SK-N-SH treated with all-trans-retinoic acid at 6 μM for 48 hours (cell line): ENCODE measurements around the gene ARID3A.

ENCODE experiments used
- ATAC-seq: fragments of 200-7000 bp; cut with Tn5 transposase; 3 replicates; pipeline ENCODE4 v1.9.1; 2020; ENCODE audit warnings: mild to moderate bottlenecking, moderate library complexity
- ARNTL ChIP-seq: fragments of 450-650 bp; formaldehyde crosslinking; IDR thresholded peaks from 2 replicates; pipeline ENCODE4 v1.5.0; 2020; ENCODE audit warnings: low read depth, mild to moderate bottlenecking, moderate library complexity, borderline replicate concordance
- BACH2 ChIP-seq: fragments of 250-450 bp; sonication (Bioruptor Pico); IDR thresholded peaks from 2 replicates; pipeline ENCODE4 v1.9.0; 2021; ENCODE audit warnings: mild to moderate bottlenecking, borderline replicate concordance
- ESRRG ChIP-seq: fragments of 250-450 bp; sonication (Bioruptor Pico); IDR thresholded peaks from 2 replicates; pipeline ENCODE4 v1.6.1; 2021; ENCODE audit warnings: mild to moderate bottlenecking
- GLIS3 ChIP-seq: fragments of 250-450 bp; sonication (Bioruptor Pico); IDR thresholded peaks from 2 replicates; pipeline ENCODE4 v1.5.0; 2020; ENCODE audit warnings: mild to moderate bottlenecking, moderate library complexity
- ISL1 ChIP-seq: fragments of 250-450 bp; sonication (Bioruptor Pico); IDR thresholded peaks from 2 replicates; pipeline ENCODE4 v2.1.2; 2022; ENCODE audit warnings: mild to moderate bottlenecking, moderate library complexity
- OSR1 ChIP-seq: fragments of 250-450 bp; sonication (Bioruptor Pico); IDR thresholded peaks from 2 replicates; pipeline ENCODE4 v1.8.0; 2022; ENCODE audit warnings: moderate library complexity, mild to moderate bottlenecking, inconsistent platforms
- PPARA ChIP-seq: fragments of 250-450 bp; sonication (Bioruptor Pico); IDR thresholded peaks from 2 replicates; pipeline ENCODE4 v1.5.0; 2020; ENCODE audit warnings: mild to moderate bottlenecking, borderline replicate concordance
- TCF4 ChIP-seq: fragments of 250-450 bp; sonication (Bioruptor Pico); IDR thresholded peaks from 2 replicates; pipeline ENCODE4 v1.8.0; 2021; ENCODE audit warnings: mild to moderate bottlenecking, moderate library complexity, borderline replicate concordance
- TOX ChIP-seq: fragments of 250-450 bp; sonication (Bioruptor Pico); IDR thresholded peaks from 2 replicates; pipeline ENCODE4 v1.8.0; 2021; ENCODE audit warnings: mild to moderate bottlenecking, moderate library complexity, borderline replicate concordance
- ZC3H10 ChIP-seq: fragments of 250-450 bp; sonication (Bioruptor Pico); IDR thresholded peaks from 2 replicates; pipeline ENCODE4 v1.5.1; 2021; ENCODE audit warnings: mild to moderate bottlenecking, moderate library complexity
- ZFP3 ChIP-seq: fragments of 250-450 bp; sonication (Bioruptor Pico); IDR thresholded peaks from 2 replicates; pipeline ENCODE4 v1.5.0; 2020; ENCODE audit warnings: mild to moderate bottlenecking, moderate library complexity
- ZFP30 ChIP-seq: fragments of 450-650 bp; formaldehyde crosslinking; IDR thresholded peaks from 2 replicates; pipeline ENCODE4 v1.5.0; 2022; ENCODE audit warnings: mild to moderate bottlenecking, moderate library complexity
- ZNF565 ChIP-seq: fragments of 450-650 bp; formaldehyde crosslinking; conservative IDR thresholded peaks from 2 replicates; pipeline ENCODE4 v1.5.0; 2020; ENCODE audit warnings: low read depth, mild to moderate bottlenecking, moderate library complexity
- ZNF70 ChIP-seq: fragments of 450-650 bp; formaldehyde crosslinking; IDR thresholded peaks from 2 replicates; pipeline ENCODE4 v1.5.0; 2020; ENCODE audit warnings: mild to moderate bottlenecking, moderate library complexity
- ZNF8 ChIP-seq: fragments of 450-650 bp; formaldehyde crosslinking; IDR thresholded peaks from 2 replicates; pipeline ENCODE4 v1.5.0; 2020; ENCODE audit warnings: mild to moderate bottlenecking, moderate library complexity
- TF ChIP-seq, protein P1 (sequence below): fragments of 250-450 bp; sonication (Bioruptor Pico); IDR thresholded peaks from 2 replicates; pipeline ENCODE4 v1.8.0; 2020; ENCODE audit warnings: mild to moderate bottlenecking, moderate library complexity, borderline replicate concordance
- TF ChIP-seq, protein P2 (sequence below): fragments of 250-450 bp; sonication (Bioruptor Pico); IDR thresholded peaks from 2 replicates; pipeline ENCODE4 v1.8.0; 2021; ENCODE audit warnings: low read depth, mild to moderate bottlenecking, moderate library complexity, borderline replicate concordance
- TF ChIP-seq, protein P3 (sequence below): fragments of 250-450 bp; sonication (Bioruptor Pico); IDR thresholded peaks from 2 replicates; pipeline ENCODE4 v1.5.1; 2020; ENCODE audit warnings: low read depth, mild to moderate bottlenecking, moderate library complexity
- TF ChIP-seq, protein P4 (sequence below): fragments of 250-450 bp; sonication (Bioruptor Pico); IDR thresholded peaks from 2 replicates; pipeline ENCODE4 v1.5.1; 2021; ENCODE audit warnings: mild to moderate bottlenecking, moderate library complexity

Gene ARID3A

DNA sequence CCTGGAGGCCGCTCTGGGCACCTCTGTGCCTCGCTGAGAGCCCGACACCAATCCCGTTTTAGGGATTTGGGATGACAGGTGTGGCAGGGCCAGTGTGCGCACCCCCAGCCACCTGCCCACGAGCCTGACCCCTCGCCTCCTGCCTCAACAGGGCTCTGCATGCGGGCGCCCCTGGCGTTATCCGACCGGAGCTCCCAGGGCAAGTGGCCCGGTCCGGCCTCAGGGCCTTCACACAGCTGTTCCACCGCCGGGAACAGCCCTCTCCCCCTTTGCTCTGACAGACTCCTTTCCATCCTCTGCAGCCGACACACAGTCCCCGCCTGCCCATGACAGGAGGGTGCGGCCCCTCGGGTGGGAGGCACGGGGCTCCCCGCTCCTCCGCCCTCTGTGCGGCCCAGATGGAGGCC, 51.2 kb downstream of the ARID3A start:
- peak; percentile 15; the same call in 2 of the 3 replicates for ATAC-seq
- no peak for TF ChIP-seq TCF4 (CRISPR knock-in tag)
- no peak for TF ChIP-seq GLIS3 (CRISPR knock-in tag)
- no peak for TF ChIP-seq ESRRG (CRISPR knock-in tag)
- no peak for TF ChIP-seq BACH2 (CRISPR knock-in tag)
- TF ChIP-seq ZNF70 (CRISPR knock-in tag) = no peak
- TF ChIP-seq, protein P1, sequence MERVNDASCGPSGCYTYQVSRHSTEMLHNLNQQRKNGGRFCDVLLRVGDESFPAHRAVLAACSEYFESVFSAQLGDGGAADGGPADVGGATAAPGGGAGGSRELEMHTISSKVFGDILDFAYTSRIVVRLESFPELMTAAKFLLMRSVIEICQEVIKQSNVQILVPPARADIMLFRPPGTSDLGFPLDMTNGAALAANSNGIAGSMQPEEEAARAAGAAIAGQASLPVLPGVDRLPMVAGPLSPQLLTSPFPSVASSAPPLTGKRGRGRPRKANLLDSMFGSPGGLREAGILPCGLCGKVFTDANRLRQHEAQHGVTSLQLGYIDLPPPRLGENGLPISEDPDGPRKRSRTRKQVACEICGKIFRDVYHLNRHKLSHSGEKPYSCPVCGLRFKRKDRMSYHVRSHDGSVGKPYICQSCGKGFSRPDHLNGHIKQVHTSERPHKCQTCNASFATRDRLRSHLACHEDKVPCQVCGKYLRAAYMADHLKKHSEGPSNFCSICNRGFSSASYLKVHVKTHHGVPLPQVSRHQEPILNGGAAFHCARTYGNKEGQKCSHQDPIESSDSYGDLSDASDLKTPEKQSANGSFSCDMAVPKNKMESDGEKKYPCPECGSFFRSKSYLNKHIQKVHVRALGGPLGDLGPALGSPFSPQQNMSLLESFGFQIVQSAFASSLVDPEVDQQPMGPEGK (CRISPR knock-in tag) = no peak
- no peak for TF ChIP-seq TOX (CRISPR knock-in tag)
- TF ChIP-seq ZFP30 (CRISPR knock-in tag) = no peak
- no peak for TF ChIP-seq PPARA (CRISPR knock-in tag)
- TF ChIP-seq, protein P2, sequence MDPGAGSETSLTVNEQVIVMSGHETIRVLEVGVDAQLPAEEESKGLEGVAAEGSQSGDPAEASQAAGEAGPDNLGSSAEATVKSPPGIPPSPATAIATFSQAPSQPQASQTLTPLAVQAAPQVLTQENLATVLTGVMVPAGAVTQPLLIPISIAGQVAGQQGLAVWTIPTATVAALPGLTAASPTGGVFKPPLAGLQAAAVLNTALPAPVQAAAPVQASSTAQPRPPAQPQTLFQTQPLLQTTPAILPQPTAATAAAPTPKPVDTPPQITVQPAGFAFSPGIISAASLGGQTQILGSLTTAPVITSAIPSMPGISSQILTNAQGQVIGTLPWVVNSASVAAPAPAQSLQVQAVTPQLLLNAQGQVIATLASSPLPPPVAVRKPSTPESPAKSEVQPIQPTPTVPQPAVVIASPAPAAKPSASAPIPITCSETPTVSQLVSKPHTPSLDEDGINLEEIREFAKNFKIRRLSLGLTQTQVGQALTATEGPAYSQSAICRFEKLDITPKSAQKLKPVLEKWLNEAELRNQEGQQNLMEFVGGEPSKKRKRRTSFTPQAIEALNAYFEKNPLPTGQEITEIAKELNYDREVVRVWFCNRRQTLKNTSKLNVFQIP (CRISPR knock-in tag) = no peak
- TF ChIP-seq, protein P3, sequence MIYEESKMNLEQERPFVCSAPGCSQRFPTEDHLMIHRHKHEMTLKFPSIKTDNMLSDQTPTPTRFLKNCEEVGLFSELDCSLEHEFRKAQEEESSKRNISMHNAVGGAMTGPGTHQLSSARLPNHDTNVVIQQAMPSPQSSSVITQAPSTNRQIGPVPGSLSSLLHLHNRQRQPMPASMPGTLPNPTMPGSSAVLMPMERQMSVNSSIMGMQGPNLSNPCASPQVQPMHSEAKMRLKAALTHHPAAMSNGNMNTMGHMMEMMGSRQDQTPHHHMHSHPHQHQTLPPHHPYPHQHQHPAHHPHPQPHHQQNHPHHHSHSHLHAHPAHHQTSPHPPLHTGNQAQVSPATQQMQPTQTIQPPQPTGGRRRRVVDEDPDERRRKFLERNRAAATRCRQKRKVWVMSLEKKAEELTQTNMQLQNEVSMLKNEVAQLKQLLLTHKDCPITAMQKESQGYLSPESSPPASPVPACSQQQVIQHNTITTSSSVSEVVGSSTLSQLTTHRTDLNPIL (CRISPR knock-in tag) = no peak
- TF ChIP-seq ZFP3 (CRISPR knock-in tag) = no peak
- no peak for TF ChIP-seq ARNTL (CRISPR knock-in tag)
- TF ChIP-seq ZC3H10 = no peak
- TF ChIP-seq OSR1 (CRISPR knock-in tag) = no peak

DNA sequence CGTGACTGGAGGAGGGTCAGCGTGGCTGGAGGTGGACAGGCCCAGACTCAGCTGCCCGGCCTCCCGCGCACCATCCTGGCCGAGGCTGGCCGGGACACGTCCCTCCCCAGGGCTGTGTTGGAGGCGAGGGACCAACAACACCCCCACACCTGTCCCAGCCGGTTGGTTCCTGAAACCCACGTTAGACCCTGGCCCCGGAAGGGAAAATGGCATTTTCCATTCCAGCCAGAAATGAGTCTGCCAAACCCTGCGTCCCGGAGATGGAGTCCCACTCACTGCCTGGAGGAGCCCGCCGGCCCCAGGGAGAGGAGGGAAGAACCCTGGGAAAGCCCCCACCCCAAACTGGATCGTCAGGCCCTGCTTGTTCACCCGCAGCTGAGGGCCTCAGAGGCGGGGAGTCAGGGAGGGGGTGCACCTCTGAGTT, 53.5 kb downstream of the ARID3A start:
- TF ChIP-seq BACH2 (CRISPR knock-in tag) (no peak), ISL1 (CRISPR knock-in tag) (no peak), ARNTL (CRISPR knock-in tag) (no peak), ZFP30 (CRISPR knock-in tag) (no peak), TCF4 (CRISPR knock-in tag) (no peak), ZNF565 (CRISPR knock-in tag) (no peak), ZNF8 (no peak)
- TF ChIP-seq, protein P3 (CRISPR knock-in tag) = no peak
- TF ChIP-seq, protein P4, sequence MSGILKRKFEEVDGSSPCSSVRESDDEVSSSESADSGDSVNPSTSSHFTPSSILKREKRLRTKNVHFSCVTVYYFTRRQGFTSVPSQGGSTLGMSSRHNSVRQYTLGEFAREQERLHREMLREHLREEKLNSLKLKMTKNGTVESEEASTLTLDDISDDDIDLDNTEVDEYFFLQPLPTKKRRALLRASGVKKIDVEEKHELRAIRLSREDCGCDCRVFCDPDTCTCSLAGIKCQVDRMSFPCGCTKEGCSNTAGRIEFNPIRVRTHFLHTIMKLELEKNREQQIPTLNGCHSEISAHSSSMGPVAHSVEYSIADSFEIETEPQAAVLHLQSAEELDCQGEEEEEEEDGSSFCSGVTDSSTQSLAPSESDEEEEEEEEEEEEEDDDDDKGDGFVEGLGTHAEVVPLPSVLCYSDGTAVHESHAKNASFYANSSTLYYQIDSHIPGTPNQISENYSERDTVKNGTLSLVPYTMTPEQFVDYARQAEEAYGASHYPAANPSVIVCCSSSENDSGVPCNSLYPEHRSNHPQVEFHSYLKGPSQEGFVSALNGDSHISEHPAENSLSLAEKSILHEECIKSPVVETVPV (CRISPR knock-in tag) = no peak
- TF ChIP-seq, protein P2 (CRISPR knock-in tag) = no peak

More for the DNA sequence above, 53.5 kb downstream of the ARID3A start:
- ATAC-seq = no peak
